HG03521 (cell line): Measurements from ENCODE around the gene CDRT15.
"Not testable (repeated sequence)": the region's sequence is repeated elsewhere in the genome, so short reads cannot be mapped to it uniquely, and the experiment has no call there.

ENCODE experiments used
- ATAC-seq: cut with Tn5 transposase; IDR thresholded peaks from one replicate; pipeline ENCODE4 v1.9.1; 2021; ENCODE audit warnings: mild to moderate bottlenecking, moderate library complexity; ENCODE audit not compliant: unreplicated experiment

CDRT15 gene

GRCh38 chr17:14236762-14237161 lies at the start of gene CDRT15:
CDRT15 (minus strand) TSS chr17:14236862; CDS start chr17:14236833, 29 bp downstream.
- not testable (repeated sequence) for ATAC-seq

- ATAC-seq = no peak
Measured at GRCh38 chr17:14282726-14283125, 46.1 kb upstream of the CDRT15 start.

- no peak for ATAC-seq
Measured at GRCh38 chr17:14281530-14281929, 44.9 kb upstream of the CDRT15 start.

GRCh38 chr17:14276535-14277250 lies 40.0 kb upstream of the CDRT15 start:
- ATAC-seq = no peak

GRCh38 chr17:14270508-14270907 lies 33.8 kb upstream of the CDRT15 start:
- no peak for ATAC-seq

GRCh38 chr17:14269473-14269872 lies 32.8 kb upstream of the CDRT15 start:
- ATAC-seq = no peak

GRCh38 chr17:14268264-14268663 lies 31.6 kb upstream of the CDRT15 start:
- no peak for ATAC-seq

GRCh38 chr17:14261406-14261805 lies 24.7 kb upstream of the CDRT15 start:
- ATAC-seq = no peak

GRCh38 chr17:14245629-14246028 lies 9.0 kb upstream of the CDRT15 start:
- ATAC-seq = no peak

- ATAC-seq = no peak
Measured at GRCh38 chr17:14245002-14245401, 8.3 kb upstream of the CDRT15 start.

- not testable (repeated sequence) for ATAC-seq
Measured at GRCh38 chr17:14239271-14239670, 2.6 kb upstream of the CDRT15 start.

- ATAC-seq = not testable (repeated sequence)
Measured at GRCh38 chr17:14236032-14236431, 630 bp downstream of the CDRT15 start.

- not testable (repeated sequence) for ATAC-seq
Measured at GRCh38 chr17:14235047-14235446, 1.6 kb downstream of the CDRT15 start.

- not testable (repeated sequence) for ATAC-seq
Measured at GRCh38 chr17:14231187-14231586, 5.5 kb downstream of the CDRT15 start.

GRCh38 chr17:14228903-14229302 lies 7.8 kb downstream of the CDRT15 start:
- ATAC-seq = no peak

- ATAC-seq = no peak
Measured at GRCh38 chr17:14227052-14227451, 9.6 kb downstream of the CDRT15 start.

- no peak for ATAC-seq
Measured at GRCh38 chr17:14225254-14225980, 11.2 kb downstream of the CDRT15 start.

GRCh38 chr17:14222611-14223010 lies 14.1 kb downstream of the CDRT15 start:
- ATAC-seq = no peak

- ATAC-seq = no peak
Measured at GRCh38 chr17:14214271-14214670, 22.4 kb downstream of the CDRT15 start.

- ATAC-seq = no peak
Measured at GRCh38 chr17:14212401-14212800, 24.3 kb downstream of the CDRT15 start.

- ATAC-seq = no peak
Measured at GRCh38 chr17:14211801-14212200, 24.9 kb downstream of the CDRT15 start.

- no peak for ATAC-seq
Measured at GRCh38 chr17:14211246-14211645, 25.4 kb downstream of the CDRT15 start.
